K562 (cell line): ENCODE results near the gene TRUB1. TPM values are rescaled to one million over a fixed set of nuclear protein-coding genes. Genes with fewer than 3 reads are reported as not detected.
A peak's percentile ranks its signal among the peaks of the same experiment; 100 is the strongest.

Experiments used
- ATAC-seq: fragments of 200-7000 bp; cut with Tn5 transposase; 3 replicates; pipeline ENCODE4 v1.9.1; 2020; ENCODE audit warnings: moderate library complexity
- BruUV-seq: library from RNA; stranded (reverse); fragments of 400-500 nt; replicated peaks from 2 replicates; lab custom pipeline; 2021; lab: Mats Ljungman, UMichigan
- CTCF ChIA-PET: fragments of 300-600 bp; formaldehyde crosslinking; extraction: SDS; loops from one replicate; lab custom pipeline; 2021; ENCODE audit warnings: low intra/inter-chr PET ratio; lab: Yijun Ruan, JAX
- POLR2A ChIA-PET: fragments of 300-600, 350-650 bp; sonication (Branson Sonifier 250); formaldehyde crosslinking; extraction: SDS; loops from one replicate; lab custom pipeline; 2021; ENCODE audit warnings: antibody characterized with exemption, inconsistent platforms; lab: Yijun Ruan, JAX
- DNase-seq, 4 experiments: peaks; one replicate each; pipeline versions ENCODE4 v3.0.0 to v3.0.0-alpha.2; 2011 to 2018; ENCODE audit warnings: low spot score in 3 of 4, mixed read lengths in 3 of 4; ENCODE audit errors: extremely low read depth in 1 of 4
- FAIRE-seq: peaks from 2 replicates; lab custom pipeline; 2011; peaks lifted over from hg19 to GRCh38; lab: Jason Lieb, UNC
- H2AFZ ChIP-seq: 2 replicates; pipeline ENCODE4 v1.6.0; 2011; ENCODE audit warnings: low read depth, low read length, control low read depth, inconsistent platforms
- H3K27ac ChIP-seq: fragments of 200-600 bp; 3 replicates; pipeline ENCODE4 v1.8.0; 2011; ENCODE audit warnings: low read depth, mild to moderate bottlenecking, control low read depth, inconsistent platforms, low read length, moderate library complexity, mixed read lengths; ENCODE audit errors: extremely low read depth
- H3K27me3 ChIP-seq, 2 experiments: fragments of 300-600 bp in 1 of 2; 2 replicates in 1 of 2; 3 replicates in 1 of 2; pipeline versions ENCODE4 v1.6.0 to v1.8.0; 2011; ENCODE audit warnings: inconsistent platforms in 2 of 2, low read length in 2 of 2, mild to moderate bottlenecking in 1 of 2, mixed read lengths in 1 of 2, moderate library complexity in 1 of 2; ENCODE audit not compliant: control insufficient read depth in 2 of 2, insufficient read depth in 2 of 2
- H3K36me3 ChIP-seq: fragments of 300-600 bp; 3 replicates; pipeline ENCODE4 v1.8.0; 2011; ENCODE audit warnings: mild to moderate bottlenecking, low read length, inconsistent platforms; ENCODE audit not compliant: control insufficient read depth, insufficient read depth
- H3K4me1 ChIP-seq, 2 experiments: fragments of 200-600 bp in 1 of 2; replicated peaks in 1 of 2; 2 replicates in 1 of 2; 3 replicates in 1 of 2; pipeline versions ENCODE4 v1.5.1 to v1.8.0; 2011; ENCODE audit warnings: inconsistent platforms in 2 of 2, low read length in 2 of 2, mild to moderate bottlenecking in 1 of 2, mixed read lengths in 1 of 2, moderate library complexity in 1 of 2; ENCODE audit not compliant: control insufficient read depth in 2 of 2, insufficient read depth in 2 of 2
- H3K4me2 ChIP-seq: 2 replicates; pipeline ENCODE4 v1.6.1; 2011; ENCODE audit warnings: low read length, control low read depth, inconsistent platforms, mixed read lengths; ENCODE audit not compliant: insufficient read depth
- H3K4me3 ChIP-seq: fragments of 200-600 bp; sonication (generic), shearing (Covaris generic); 2 replicates; pipeline ENCODE4 v1.5.1; 2016; ENCODE audit warnings: control low read depth, inconsistent platforms
- H3K79me2 ChIP-seq: fragments of 200-600 bp; 3 replicates; pipeline ENCODE4 v1.8.0; 2011; ENCODE audit warnings: low read length, inconsistent platforms; ENCODE audit not compliant: control insufficient read depth, insufficient read depth
- H3K9ac ChIP-seq, 2 experiments: 2 replicates each; pipeline versions ENCODE4 v1.6.0 to v1.6.1; 2011; ENCODE audit warnings: low read depth in 2 of 2, low read length in 2 of 2, control low read depth in 1 of 2, inconsistent platforms in 1 of 2, mild to moderate bottlenecking in 1 of 2, mixed read lengths in 1 of 2; ENCODE audit not compliant: insufficient read depth in 1 of 2
- H3K9me1 ChIP-seq: one replicate; pipeline ENCODE4 v1.6.0; 2011; ENCODE audit warnings: inconsistent platforms, mild to moderate bottlenecking, low read length, moderate library complexity; ENCODE audit not compliant: control insufficient read depth, insufficient read depth
- H3K9me3 ChIP-seq: replicated peaks from 2 replicates; pipeline ENCODE4 v1.5.1; 2011; ENCODE audit warnings: low read depth, low read length, inconsistent platforms; ENCODE audit not compliant: control insufficient read depth, insufficient read depth
- H4K20me1 ChIP-seq: replicated peaks from 2 replicates; pipeline ENCODE4 v1.6.1; 2011; ENCODE audit warnings: low read length, inconsistent platforms, mixed read lengths; ENCODE audit not compliant: control insufficient read depth, insufficient read depth
- BCL6 ChIP-seq: fragments of 250-450 bp; sonication (Bioruptor Pico); IDR thresholded peaks from 2 replicates; pipeline ENCODE4 v1.4.0; 2020
- BRF1 ChIP-seq: IDR thresholded peaks from 3 replicates; pipeline ENCODE4 v1.6.1; 2011; ENCODE audit warnings: borderline replicate concordance, mild to moderate bottlenecking; ENCODE audit not compliant: insufficient read length; ENCODE audit errors: extremely low read depth
- FOXA1 ChIP-seq: fragments of 450-650 bp; IDR thresholded peaks from 2 replicates; pipeline ENCODE4 v1.6.1; 2016; ENCODE audit warnings: mild to moderate bottlenecking, borderline replicate concordance
- HES1 ChIP-seq: fragments of 450-650 bp; IDR thresholded peaks from 2 replicates; pipeline ENCODE4 v1.6.1; 2016; ENCODE audit warnings: low read depth, mild to moderate bottlenecking, moderate library complexity
- HLTF ChIP-seq: fragments of 450-650 bp; IDR thresholded peaks from 2 replicates; pipeline ENCODE4 v1.6.1; 2016
- NELFE ChIP-seq: IDR thresholded peaks from 2 replicates; pipeline ENCODE4 v1.6.1; 2011; ENCODE audit warnings: mild to moderate bottlenecking; ENCODE audit not compliant: insufficient read depth, insufficient read length
- POLR2AphosphoS5 ChIP-seq: IDR thresholded peaks from 2 replicates; pipeline ENCODE4 v1.6.1; 2011; ENCODE audit warnings: mild to moderate bottlenecking, low read depth, low read length, moderate library complexity; ENCODE audit not compliant: control insufficient read depth, insufficient read depth
- SMARCE1 ChIP-seq: fragments of 450-650 bp; IDR thresholded peaks from 2 replicates; pipeline ENCODE4 v1.7.1; 2016; ENCODE audit warnings: mild to moderate bottlenecking
- TAF1 ChIP-seq: IDR thresholded peaks from 2 replicates; pipeline ENCODE4 v1.6.1; 2011; ENCODE audit warnings: mild to moderate bottlenecking, low read length, moderate library complexity; ENCODE audit not compliant: insufficient read depth, control insufficient read depth, severe bottlenecking; ENCODE audit errors: extremely low read depth
- U2AF1 ChIP-seq: fragments of 200-400 bp; formaldehyde crosslinking; optimal IDR thresholded peaks from 2 replicates; pipeline ENCODE3; 2017; ENCODE audit warnings: mild to moderate bottlenecking, low read depth, low read length, moderate library complexity
- ZFP30 ChIP-seq: fragments of 250-450 bp; sonication (Bioruptor Pico); IDR thresholded peaks from 2 replicates; pipeline ENCODE4 v1.8.0; 2022; ENCODE audit warnings: moderate library complexity, mild to moderate bottlenecking, inconsistent platforms, borderline replicate concordance
- ZNF316 ChIP-seq: fragments of 450-650 bp; IDR thresholded peaks from 2 replicates; pipeline ENCODE4 v1.6.1; 2016
- WGBS: fragments of 100-300 bp; shearing (Covaris generic); methylation state at CpG from one replicate; pipeline ENCODE4 v1.1.6; 2016; ENCODE audit warnings: low coverage, mixed read lengths; ENCODE audit not compliant: insufficient coverage; ENCODE audit errors: missing lambda C conversion rate; 5-methylcytosine and 5-hydroxymethylcytosine counted together
- in situ Hi-C: fragments of 300-500 bp; cut with MboI; formaldehyde crosslinking; loops from 4 replicates; pipeline ENCODE4 v1.15.0; 2018; ENCODE audit warnings: inconsistent platforms, mixed read lengths
- intact Hi-C: fragments of 100-400 bp; cut with micrococcal nuclease; formaldehyde crosslinking; loops from 2 replicates; pipeline ENCODE4 v1.14.2; 2022
- polyA plus RNA-seq, 8 experiments: library from polyadenylated mRNA; depleted of rRNA in 4 of 8; stranded (reverse) in 5 of 8; unstranded in 3 of 8; fragments of >200 nt; fragmentation: Nextera tagmentation in 2 of 8; fragmentation: Illumina TruSeq in 1 of 8; extraction: Ambion mirVana in 2 of 8; extraction: Trizol in 1 of 8; gene quantifications; 2 replicates each; pipeline versions ENCODE4 v1.2.1 to v1.2.3, GENCODE V29; 2011 to 2014; ENCODE audit warnings: inconsistent platforms in 1 of 8, missing spikeins in 1 of 8
- total RNA-seq, 7 experiments: library from RNA; depleted of rRNA in 6 of 7; stranded (reverse); fragments of >200 nt in 6 of 7; fragmentation: Illumina TruSeq in 2 of 7; extraction: Trizol in 2 of 7; gene quantifications; 2 replicates each; pipeline versions ENCODE4 v1.2.1 to v1.2.3, GENCODE V29; 2011 to 2021; ENCODE audit warnings: low replicate concordance in 1 of 7
- TF ChIP-seq, protein P1 (sequence below): fragments of 450-650 bp; conservative IDR thresholded peaks from 2 replicates; pipeline ENCODE4 v1.6.1; 2016; ENCODE audit warnings: missing genetic modification characterization, low read depth, mild to moderate bottlenecking, control low read depth, missing compliant biosample characterization

TRUB1 gene
- total and polyA plus RNA-seq, 9 of the 15 experiments (the other 6 are each of a cell fraction or from before 2014, with no cell fraction given), result 4.6 to 16.5 (median 11.5) TPM

DNA sequence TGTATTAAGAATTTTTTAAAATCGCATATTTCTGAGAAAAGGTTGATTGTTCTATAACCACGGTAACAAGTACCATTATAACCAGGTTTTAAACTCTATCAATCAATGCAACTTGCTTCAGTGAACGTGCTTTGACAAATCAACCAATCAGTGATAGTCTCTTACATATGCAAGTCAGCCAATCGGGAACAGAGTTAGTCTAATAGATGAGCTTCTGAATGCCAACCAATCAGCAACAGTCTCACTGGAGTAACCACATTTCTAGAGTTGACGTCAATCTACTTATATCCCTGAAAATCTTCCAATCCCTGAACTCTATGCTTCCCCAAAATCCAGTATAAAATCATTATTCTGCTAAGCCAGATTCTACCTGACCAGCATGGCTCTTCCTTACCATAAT is 44.7 kb upstream of the TRUB1 start:
- Histone ChIP-seq H3K79me2 (no peaks in the 10 kb centered on the region), H3K9ac (no peak overlapping the region), H2AFZ (peak overlapping the region; percentile 51; the same call in 1 of the 2 replicates), H3K9me3 (no peaks in the 10 kb centered on the region), H3K36me3 (no peaks in the 10 kb centered on the region), H3K27ac (no peak overlapping the region), H3K9me1 (no peaks in the 10 kb centered on the region), H3K27me3 (peaks cover 0 to 9% of the 10 kb centered on the region in 2 experiments; a peak in 3 of 5 replicates), H3K4me1 (no peaks in the 10 kb centered on the region), H3K4me3 (no peak overlapping the region), H3K4me2 (0 out of 2 replicates have a peak overlapping the region, but pooled peaks have one; percentile 18), H4K20me1 (no peaks in the 10 kb centered on the region)
- no TSS peak for BruUV-seq
- TF ChIP-seq ZNF316 (no peak), BCL6 (no peak), NELFE (no peak), U2AF1 (no peak)
- CTCF ChIA-PET, result no interaction called here
- WGBS, result 0% methylated on average over 5 of the region's 5 CpGs
- FAIRE-seq (no peak), DNase-seq (peak; percentile 10 to 55 (median 32)), ATAC-seq (peak; percentile 64)
- intact Hi-C loops (no loop called here), in situ Hi-C loops (loop anchor here (25.0 kb wide), 1 partner anchor 219 kb away; no protein-coding TSS in a partner anchor)
- POLR2A ChIA-PET, result no interaction called here

- in situ Hi-C loops (loop anchor here (25.0 kb wide), 1 partner anchor 217 kb away; no protein-coding TSS in a partner anchor), intact Hi-C loops (no loop called here)
- H3K4me1 ChIP-seq, result no peaks in the 10 kb centered on the region
- no peak overlapping the region for H3K27ac ChIP-seq
- H3K9me3 ChIP-seq, result no peaks in the 10 kb centered on the region
- ChIA-PET CTCF (no interaction called here), POLR2A (no interaction called here)
- DNase-seq (no peak), ATAC-seq (no peak), FAIRE-seq (no peak)
- no peak overlapping the region for H3K9ac ChIP-seq
- H2AFZ ChIP-seq, result no peak overlapping the region
- no peak for TF ChIP-seq POLR2AphosphoS5
- TF ChIP-seq FOXA1, result no peak
- no peak for TF ChIP-seq HES1
- no peak for TF ChIP-seq ZFP30 (CRISPR knock-in tag)
- TF ChIP-seq HLTF, result no peak
- TF ChIP-seq, protein P1, sequence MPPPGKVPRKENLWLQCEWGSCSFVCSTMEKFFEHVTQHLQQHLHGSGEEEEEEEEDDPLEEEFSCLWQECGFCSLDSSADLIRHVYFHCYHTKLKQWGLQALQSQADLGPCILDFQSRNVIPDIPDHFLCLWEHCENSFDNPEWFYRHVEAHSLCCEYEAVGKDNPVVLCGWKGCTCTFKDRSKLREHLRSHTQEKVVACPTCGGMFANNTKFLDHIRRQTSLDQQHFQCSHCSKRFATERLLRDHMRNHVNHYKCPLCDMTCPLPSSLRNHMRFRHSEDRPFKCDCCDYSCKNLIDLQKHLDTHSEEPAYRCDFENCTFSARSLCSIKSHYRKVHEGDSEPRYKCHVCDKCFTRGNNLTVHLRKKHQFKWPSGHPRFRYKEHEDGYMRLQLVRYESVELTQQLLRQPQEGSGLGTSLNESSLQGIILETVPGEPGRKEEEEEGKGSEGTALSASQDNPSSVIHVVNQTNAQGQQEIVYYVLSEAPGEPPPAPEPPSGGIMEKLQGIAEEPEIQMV (tag), result no peak
- TF ChIP-seq BRF1, result no peak
- TF ChIP-seq SMARCE1, result no peak
- TF ChIP-seq TAF1, result no peak
- no peaks in the 10 kb centered on the region for H3K9me1 ChIP-seq
- no peak overlapping the region for H3K4me3 ChIP-seq
- no peaks in the 10 kb centered on the region for H4K20me1 ChIP-seq
- no peak overlapping the region for H3K4me2 ChIP-seq
- H3K79me2 ChIP-seq, result no peaks in the 10 kb centered on the region
- no peaks in the 10 kb centered on the region for H3K36me3 ChIP-seq
- H3K27me3 ChIP-seq, result no peaks in the 10 kb centered on the region
- no TSS peak for BruUV-seq
Measured at GRCh38 chr10:114894911-114895310, 43.1 kb upstream of the TRUB1 start.
